ENCODE data around the gene SPEM2. TPM values are rescaled to one million over a fixed set of nuclear protein-coding genes. Genes with fewer than 3 reads are reported as not detected.

Gene SPEM2
- not detected in 2 replicates for total RNA-seq

- no peak for DNase-seq (ENCODE audit: low read depth, low spot score)
Measured at GRCh38 chr17:7425316-7425715, at the start of gene SPEM2. SPEM2 (plus strand) TSS chr17:7425616; CDS start chr17:7425689, 73 bp downstream.

GRCh38 chr17:7379134-7379533 lies 46.3 kb upstream of the SPEM2 start:
- DNase-seq (ENCODE audit: low read depth, low spot score): no peak

GRCh38 chr17:7380321-7380720 lies 45.1 kb upstream of the SPEM2 start:
- DNase-seq (ENCODE audit: low read depth, low spot score): no peak

GRCh38 chr17:7380855-7381683 lies 44.3 kb upstream of the SPEM2 start, which contains the start of gene TNK1:
TNK1 (plus strand) TSS chr17:7381089; CDS start chr17:7382927, 1,838 bp downstream.
- DNase-seq (ENCODE audit: low read depth, low spot score): no peak

- DNase-seq (ENCODE audit: low read depth, low spot score): no peak
Measured at GRCh38 chr17:7382901-7383300, 42.5 kb upstream of the SPEM2 start.

- no peak for DNase-seq (ENCODE audit: low read depth, low spot score)
Measured at GRCh38 chr17:7383371-7383741, 42.1 kb upstream of the SPEM2 start.

GRCh38 chr17:7383742-7384488 lies 41.5 kb upstream of the SPEM2 start:
- DNase-seq (ENCODE audit: low read depth, low spot score): no peak

GRCh38 chr17:7384489-7385081 lies 40.8 kb upstream of the SPEM2 start:
- no peak for DNase-seq (ENCODE audit: low read depth, low spot score)

- no peak for DNase-seq (ENCODE audit: low read depth, low spot score)
Measured at GRCh38 chr17:7388856-7389255, 36.6 kb upstream of the SPEM2 start.

GRCh38 chr17:7389924-7390910 lies 35.2 kb upstream of the SPEM2 start:
- no peak for DNase-seq (ENCODE audit: low read depth, low spot score)

GRCh38 chr17:7391307-7391706 lies 34.1 kb upstream of the SPEM2 start:
- DNase-seq (ENCODE audit: low read depth, low spot score): no peak

- DNase-seq (ENCODE audit: low read depth, low spot score): no peak
Measured at GRCh38 chr17:7392696-7393612, 32.5 kb upstream of the SPEM2 start.

GRCh38 chr17:7393613-7394451 lies 31.6 kb upstream of the SPEM2 start:
- DNase-seq (ENCODE audit: low read depth, low spot score): no peak

GRCh38 chr17:7394452-7395191 lies 30.8 kb upstream of the SPEM2 start, which contains the start of gene PLSCR3:
PLSCR3 (minus strand) TSS chr17:7394525; CDS start chr17:7394110, 415 bp downstream.
- peak; percentile 62 for DNase-seq (ENCODE audit: low read depth, low spot score)

GRCh38 chr17:7396147-7396546 lies 29.3 kb upstream of the SPEM2 start:
- DNase-seq (ENCODE audit: low read depth, low spot score): no peak

GRCh38 chr17:7398612-7399011 lies 26.8 kb upstream of the SPEM2 start:
- no peak for DNase-seq (ENCODE audit: low read depth, low spot score)

GRCh38 chr17:7403043-7403726 lies 22.2 kb upstream of the SPEM2 start:
- no peak for DNase-seq (ENCODE audit: low read depth, low spot score)

GRCh38 chr17:7403727-7403976 lies 21.8 kb upstream of the SPEM2 start:
- DNase-seq (ENCODE audit: low read depth, low spot score): no peak

Data from pulmonary artery endothelial cell (primary cell).